Stomach (tissue), 4 donors: ENCODE measurements around the gene SPATA32.

Source experiments
- CTCF ChIP-seq, 7 experiments: fragments of 450-650 bp in 4 of 7; fragments of 200-600 bp in 3 of 7; sonication (generic) in 3 of 7; IDR thresholded peaks; one replicate each; pipeline ENCODE4 v1.5.1; 2016 to 2019; ENCODE audit warnings: antibody characterized with exemption in 7 of 7, control low read depth in 2 of 7, mild to moderate bottlenecking in 1 of 7
- EP300 ChIP-seq: sonication (generic); formaldehyde crosslinking; IDR thresholded peaks from one replicate; pipeline ENCODE4 v1.6.1; 2017; ENCODE audit warnings: antibody characterized with exemption
- POLR2A ChIP-seq, 4 donors: fragments of 450-650 bp; IDR thresholded peaks; one replicate each; pipeline ENCODE4 v1.6.1; 2016; ENCODE audit warnings: antibody characterized with exemption in 4 of 4, control low read depth in 2 of 4, mild to moderate bottlenecking in 1 of 4, moderate library complexity in 1 of 4
- POLR2AphosphoS5 ChIP-seq, 3 donors: sonication (generic); formaldehyde crosslinking; IDR thresholded peaks; one replicate each; pipeline ENCODE4 v1.6.1; 2016; ENCODE audit warnings: antibody characterized with exemption in 3 of 3

DNA sequence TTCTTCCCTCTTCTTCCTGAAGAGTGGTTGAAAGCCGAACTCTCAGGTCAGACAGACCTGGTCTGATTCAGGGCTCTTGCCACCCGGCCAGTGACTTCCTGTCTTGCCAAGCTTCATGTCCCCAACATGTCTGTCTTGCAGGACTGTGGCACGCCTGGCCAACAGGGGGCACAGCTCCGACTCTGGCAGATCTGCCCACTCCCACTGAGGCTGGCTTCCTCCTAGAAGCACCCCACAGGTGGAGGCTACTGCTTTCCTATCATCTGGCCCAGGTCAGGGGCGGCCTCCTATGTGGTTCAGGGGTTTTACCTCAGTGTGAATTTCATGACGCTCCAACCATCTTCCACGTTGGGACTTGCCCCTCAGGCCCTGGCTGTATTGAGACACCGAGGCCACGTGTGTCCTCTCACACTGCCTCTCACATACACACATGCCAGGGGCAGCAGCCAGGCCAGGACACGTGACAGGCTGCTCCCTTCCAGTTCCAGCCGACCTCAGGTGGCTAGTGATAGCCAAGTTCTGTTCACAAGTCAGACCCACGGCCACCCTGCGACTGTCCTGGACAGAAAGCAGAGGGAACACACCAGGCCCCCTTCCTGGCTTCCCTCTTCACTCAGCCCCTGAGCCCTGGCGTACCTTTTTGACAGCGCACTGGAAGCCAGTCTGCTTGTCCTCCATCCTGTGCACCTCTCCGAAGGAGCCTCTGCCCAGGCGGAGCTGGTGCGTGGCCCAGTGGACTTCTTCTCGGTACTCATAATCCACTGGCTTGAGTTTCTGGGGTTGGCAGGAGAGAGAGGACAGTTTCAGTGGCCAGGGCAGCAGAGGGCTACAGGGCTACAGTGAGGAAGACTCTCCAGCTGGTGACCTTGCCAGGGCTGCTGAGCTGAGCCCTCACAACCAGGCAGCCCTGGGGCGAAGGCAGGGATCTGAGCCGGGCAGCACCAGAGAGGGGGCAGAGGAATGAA lies 22.6 kb upstream of the SPATA32 start:
- TF ChIP-seq POLR2A (IDR thresholded peaks at IDR 0.05) (no peak), CTCF (IDR thresholded peaks at IDR 0.05) (peak in 1 of 7 experiments; percentile 5), EP300 (no peak), POLR2AphosphoS5 (IDR thresholded peaks at IDR 0.05) (peak in 1 of 3 donors; percentile 27)
